HG03558 (cell line): ENCODE measurements around the gene COMMD7.
"Not testable (repeated sequence)": the region's sequence is repeated elsewhere in the genome, so short reads cannot be mapped to it uniquely, and the experiment has no call there.

Source experiments
- ATAC-seq: cut with Tn5 transposase; IDR thresholded peaks from one replicate; pipeline ENCODE4 v1.9.1; 2021; ENCODE audit warnings: moderate number of reproducible peaks; ENCODE audit not compliant: unreplicated experiment; ENCODE audit errors: extremely low read depth

The COMMD7 gene

DNA sequence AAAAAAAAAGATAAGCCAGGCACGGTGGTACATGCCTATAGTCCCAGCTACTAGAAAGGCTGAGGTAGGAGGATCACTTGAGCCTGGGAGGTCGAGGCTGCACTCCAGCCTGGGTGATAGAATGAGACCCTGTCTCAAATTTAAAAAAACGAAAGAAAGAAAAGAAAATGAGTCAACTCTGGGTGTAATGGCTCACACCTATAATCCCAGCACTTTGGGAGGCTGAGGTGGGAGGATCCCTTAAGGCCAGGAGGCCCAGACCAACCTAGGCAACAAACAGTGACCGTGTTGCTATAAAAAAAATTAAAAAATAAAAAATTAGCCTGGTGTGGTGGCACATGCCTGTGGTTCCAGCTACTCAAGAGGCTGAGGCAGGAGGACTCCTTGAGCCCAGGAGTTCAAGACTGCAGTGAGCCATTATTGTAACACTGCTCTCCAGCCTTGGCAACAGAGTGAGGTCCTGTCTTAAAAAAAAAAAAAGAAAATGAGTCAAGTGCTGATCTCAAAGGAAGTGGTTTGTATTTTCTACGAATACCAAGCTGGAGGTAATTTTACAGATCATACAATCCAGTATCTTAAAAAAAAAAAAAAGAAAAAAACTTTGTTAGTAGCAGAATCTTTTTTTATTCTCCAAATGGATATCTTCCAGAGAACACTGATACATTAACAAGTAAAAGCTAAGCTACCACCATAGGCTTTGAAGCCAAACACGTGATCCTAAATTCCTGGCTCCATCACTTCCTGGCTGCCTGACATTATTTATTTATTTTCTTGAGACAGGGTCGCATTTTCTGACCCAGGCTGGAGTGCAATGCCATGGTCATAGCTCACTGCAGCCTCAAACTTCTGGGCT is 5.7 kb downstream of the COMMD7 start:
- no peak for ATAC-seq

GRCh38 chr20:32731882-32732266 is 11.4 kb downstream of the COMMD7 start:
- ATAC-seq = no peak

DNA sequence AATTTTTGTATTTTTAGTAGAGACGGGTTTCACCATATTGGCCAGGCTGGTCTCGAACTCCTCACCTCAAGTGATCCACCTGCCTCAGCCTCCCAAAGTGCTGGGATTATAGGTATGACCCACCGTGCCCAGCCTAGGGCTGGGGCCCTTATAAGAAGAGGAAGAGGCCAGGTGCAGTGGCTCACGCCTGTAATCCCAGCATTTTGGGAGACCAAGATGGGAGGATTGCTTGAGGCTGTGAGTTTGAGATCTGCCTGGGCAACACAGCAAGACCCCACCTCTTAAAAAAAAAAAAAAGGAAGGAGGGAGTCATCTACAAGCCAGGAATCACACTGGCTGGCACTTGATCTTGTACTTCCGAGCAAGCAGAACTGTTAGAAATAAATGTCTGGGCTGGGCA is 13.9 kb downstream of the COMMD7 start:
- ATAC-seq = not testable (repeated sequence)

DNA sequence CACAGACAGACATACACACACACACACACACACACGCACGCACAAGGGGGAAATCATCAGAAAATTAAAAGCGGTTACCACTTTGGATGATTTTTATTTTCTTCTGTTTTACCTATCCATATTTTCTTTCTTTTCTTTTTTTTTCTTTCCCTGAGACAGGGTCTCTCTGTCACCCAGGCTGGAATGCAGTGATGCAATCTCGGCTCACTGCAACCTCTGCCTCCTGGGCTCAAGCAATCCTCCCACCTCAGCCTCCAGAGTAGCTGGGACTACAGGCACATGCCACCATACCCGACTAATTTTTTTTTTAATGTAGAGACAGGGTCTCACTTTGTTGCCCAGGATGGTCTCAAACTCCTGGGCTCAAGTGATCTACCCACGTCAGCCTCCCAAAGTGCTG is 14.8 kb downstream of the COMMD7 start:
- ATAC-seq = not testable (repeated sequence)

DNA sequence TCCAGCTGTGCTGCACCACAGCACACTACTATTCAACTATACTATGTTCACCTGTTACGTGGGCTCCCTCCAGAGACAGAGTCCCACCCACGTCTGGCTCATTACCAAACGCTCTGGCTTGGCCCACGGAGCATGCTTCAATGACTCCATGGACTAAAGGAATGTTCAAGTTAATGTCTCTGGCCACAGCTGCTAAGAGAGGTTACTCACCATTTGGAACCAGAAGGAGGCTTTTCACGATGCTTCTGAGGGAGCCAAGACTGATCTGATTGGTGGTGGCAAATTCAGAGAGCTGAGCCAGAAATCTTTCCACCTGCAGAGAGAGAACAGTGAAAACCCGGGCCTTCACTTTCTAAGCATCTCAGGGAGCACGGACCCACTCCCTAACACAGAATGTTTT is 15.6 kb downstream of the COMMD7 start:
- no peak for ATAC-seq

DNA sequence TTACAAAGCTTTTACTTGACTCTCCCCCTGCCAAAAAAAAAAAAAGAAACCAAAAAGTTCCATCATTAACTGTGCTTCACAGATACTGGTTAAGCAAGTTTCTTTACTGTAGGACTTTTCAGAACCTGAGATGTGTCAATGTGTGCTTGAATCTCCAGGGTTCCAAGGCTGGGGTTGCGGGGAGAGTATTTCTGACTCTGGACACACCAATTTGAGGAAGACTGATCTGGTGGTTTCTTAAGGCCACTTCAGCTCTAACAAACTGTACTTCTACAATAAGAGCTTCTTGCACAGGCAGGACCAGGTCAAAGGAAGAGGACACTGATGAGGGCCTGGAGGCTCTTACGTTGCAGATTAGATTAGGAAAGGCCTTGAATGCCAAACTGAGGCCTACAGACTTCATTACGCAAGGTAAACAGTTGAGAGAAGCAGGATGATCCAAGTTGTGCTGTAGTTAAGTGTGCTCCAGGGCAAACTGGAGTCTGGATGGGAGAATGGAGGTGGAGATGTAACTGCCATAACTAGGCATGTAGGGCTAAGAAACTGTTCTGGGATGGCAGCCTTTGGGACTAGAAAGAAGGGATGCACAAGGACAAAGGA is 24.4 kb downstream of the COMMD7 start:
- no peak for ATAC-seq

DNA sequence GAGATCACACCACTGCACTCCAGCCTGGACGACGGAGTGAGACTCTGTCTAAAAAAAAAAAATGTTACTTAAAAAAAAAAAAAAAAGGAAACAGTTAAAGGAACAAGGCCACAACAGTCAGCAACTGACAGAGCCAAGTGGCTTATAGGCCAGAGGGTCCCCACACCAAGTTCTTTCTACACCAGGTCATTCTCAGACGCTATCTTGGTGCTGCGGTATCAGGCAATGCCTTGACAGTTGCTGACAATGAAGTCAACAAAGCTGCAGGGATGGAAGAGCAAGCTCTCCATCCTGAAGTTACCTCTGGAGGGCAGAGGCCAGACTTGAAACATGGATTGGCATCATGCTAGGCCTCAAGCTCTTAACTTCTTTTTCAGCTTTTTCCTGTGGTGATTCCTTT is 31.9 kb downstream of the COMMD7 start:
- no peak for ATAC-seq

- no peak for ATAC-seq
Measured at GRCh38 chr20:32709632-32710121, 33.6 kb downstream of the COMMD7 start.

DNA sequence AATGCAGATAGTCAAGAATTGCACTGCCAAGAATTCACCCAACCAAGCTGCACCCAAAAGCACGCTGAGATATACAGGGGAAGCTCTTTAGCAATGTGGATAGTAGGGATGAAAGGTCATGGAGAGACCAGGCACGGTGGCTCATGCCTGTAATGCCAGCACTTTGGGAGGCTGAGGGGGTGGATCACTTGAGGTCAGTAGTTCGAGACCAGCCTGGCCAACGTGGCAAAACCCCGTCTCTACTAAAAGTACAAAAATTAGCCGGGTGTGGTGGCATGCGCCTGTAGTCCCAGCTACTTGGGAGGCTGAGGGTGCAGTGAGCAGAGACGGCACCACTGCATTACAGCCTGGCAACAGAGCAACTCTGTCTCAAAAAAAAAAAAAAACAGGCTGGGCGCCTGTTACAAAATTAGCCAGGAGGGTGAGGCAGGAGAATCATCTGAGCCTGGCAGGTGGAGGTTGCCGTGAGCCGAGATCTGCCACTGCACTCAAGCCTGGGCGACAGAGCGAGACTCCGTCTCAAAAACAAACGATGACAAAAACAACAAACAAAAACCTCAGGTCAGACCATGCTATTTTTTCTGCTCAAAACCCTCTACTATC is 34.1 kb downstream of the COMMD7 start:
- ATAC-seq = not testable (repeated sequence)

DNA sequence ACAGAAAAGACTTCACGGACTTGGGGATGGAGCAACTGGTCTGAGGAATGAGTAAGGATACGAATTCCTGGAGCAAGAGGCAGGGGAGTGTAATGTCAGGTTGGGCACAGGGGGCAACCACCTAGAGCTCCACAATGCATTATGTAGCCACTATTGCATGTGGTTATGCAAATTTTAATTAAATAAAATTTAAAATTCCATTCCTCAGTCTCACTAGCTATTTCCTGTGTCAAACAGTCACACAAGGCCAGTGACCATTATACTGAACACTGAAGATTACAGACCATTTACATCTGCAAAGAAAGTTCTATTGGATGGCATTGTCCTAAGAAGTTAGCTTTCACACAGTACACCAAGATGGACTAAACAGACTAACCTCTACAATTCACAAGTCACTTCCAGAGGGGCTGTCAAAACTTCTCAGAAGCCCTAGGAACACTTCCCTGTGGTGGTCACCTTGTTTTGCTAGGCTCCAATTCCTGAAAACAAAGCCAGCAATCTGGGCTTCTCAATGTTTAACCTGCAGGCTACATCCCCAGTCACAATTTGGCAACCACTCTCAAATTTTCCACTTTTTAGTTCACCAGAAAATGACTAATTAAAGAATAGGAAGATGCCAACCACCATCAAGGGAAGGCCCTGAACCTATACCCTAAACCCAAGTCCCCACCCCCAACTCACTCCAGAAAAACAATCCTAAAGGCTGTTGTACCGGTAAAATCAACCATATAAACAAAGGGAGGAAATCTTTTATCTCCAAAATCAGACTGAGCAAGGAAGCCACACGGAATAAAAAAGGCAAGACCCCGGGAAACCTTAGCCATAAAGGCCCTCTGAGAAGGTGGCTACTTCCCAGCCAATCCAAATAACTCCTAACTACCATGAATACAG is 35.3 kb downstream of the COMMD7 start:
- no peak for ATAC-seq

DNA sequence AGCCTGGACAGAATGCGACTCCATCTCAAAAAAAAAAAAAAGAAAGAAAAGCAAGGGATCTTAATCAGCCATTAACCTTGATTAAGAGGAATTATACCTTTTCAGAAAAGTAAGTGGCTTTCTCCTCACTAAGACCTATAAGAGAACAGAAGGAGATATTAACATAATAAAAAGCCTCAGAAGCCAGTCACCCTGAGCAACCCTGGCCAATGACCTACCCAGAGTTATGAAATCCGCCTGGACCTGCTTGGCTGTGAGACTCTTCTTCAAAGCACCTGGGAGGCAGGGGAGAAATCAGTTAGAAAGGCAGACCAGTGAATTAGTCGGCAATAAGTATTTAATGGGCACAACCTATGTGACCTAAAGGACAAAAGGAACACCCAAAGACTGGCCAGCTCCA is 36.8 kb downstream of the COMMD7 start:
- no peak for ATAC-seq

DNA sequence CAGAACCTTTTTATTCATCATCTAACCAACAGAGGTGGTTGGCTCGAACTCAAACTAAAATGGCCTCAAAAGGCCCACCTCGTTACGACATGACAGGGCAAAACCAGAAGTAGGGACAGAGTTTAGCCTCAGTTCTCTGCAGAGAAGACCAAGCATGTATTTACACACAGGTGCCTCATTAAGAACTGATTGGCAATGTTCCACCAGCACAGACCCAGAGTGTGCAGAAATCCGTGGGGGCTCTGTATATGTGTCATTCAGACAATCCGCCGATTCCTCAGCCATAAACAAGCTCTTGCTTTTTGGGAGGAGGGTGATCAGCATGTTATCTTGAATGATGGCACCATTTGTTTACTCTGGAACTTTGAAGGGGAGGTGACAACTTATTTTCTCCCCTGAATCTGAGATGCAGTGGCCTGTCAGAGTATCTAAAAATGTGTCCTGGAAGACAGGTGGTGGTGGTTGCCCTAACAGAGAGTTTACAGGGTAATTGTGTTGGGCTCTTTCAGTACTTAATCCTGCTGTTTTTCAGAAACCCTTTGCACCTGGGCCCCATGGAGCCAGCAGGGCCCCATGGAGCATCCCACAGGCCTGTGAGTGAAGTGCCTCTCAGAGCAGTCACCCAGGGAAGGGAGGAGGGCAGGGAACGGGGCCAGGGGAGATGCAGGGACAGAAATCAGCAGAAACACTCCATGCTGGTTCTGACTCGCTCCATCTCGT is 40.4 kb downstream of the COMMD7 start:
- ATAC-seq = no peak

GRCh38 chr20:32697608-32698007 is 45.7 kb downstream of the COMMD7 start:
- no peak for ATAC-seq

DNA sequence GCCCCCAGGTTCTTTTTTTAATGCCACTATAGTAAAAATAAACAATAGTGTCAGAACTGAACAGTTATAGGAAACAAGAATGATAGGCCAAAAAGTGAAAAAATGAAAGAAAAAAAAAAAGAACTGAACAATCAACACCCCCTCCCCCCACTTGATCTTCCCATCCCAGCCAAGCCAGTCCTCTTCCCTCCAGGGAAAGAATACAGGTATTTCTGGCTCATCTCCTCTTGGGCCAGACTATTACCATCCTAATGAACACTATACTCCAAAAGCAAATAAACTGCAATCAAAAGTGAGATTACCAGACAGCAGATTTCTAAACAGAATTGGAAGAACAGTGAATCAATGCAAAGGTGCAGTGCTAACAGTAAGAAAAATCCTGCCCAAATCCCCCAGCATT is 48.2 kb downstream of the COMMD7 start:
- ATAC-seq = no peak

- ATAC-seq = not testable (repeated sequence)
Measured at GRCh38 chr20:32688966-32689365, 54.3 kb downstream of the COMMD7 start.

DNA sequence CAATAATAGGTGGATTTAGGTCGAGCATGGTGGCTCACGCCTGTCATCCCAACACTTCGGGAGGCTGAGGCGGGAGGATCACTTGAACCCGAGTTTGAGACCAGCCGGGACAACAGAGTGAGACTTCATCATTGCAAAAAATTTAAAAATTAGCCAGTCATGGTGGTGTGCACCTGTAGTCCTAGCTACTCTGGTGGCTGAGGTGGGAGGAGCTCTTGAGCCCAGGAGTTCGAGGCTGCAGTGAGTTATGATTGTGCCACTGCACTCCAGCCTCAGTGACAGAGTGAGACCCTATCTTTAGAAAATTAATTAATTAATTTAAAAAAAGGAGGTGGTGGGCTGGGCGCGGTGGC is 56.1 kb downstream of the COMMD7 start:
- ATAC-seq = no peak

DNA sequence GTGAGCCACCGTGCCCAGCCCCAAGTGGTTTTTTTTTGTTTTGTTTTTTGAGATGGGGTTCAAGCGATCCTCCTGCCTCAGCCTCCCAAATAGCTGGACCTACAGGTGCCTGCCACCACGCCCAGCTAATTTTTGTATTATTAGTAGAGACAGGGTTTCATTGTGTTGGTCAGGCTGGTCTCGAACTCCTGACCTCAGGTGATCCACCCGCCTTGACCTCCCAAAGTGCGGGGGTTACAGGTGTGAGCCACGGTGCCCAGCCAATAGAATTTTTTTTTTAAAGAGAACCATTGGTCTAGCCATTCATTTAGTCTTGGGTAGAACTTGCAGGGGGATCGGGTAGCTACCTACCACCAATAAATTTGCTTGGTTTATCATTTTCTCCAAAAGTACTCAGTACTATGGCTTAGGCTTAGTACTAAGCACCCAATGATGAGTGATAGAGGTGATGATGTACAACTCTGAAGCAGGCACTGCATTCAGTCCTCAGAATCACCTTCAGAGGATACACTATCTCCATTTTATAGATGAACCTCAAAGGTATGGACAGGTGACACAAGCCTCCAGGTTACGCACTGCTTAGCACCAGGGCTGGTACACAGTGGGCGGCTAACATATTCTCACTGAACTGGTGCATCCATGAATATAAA is 56.6 kb downstream of the COMMD7 start:
- ATAC-seq = no peak

DNA sequence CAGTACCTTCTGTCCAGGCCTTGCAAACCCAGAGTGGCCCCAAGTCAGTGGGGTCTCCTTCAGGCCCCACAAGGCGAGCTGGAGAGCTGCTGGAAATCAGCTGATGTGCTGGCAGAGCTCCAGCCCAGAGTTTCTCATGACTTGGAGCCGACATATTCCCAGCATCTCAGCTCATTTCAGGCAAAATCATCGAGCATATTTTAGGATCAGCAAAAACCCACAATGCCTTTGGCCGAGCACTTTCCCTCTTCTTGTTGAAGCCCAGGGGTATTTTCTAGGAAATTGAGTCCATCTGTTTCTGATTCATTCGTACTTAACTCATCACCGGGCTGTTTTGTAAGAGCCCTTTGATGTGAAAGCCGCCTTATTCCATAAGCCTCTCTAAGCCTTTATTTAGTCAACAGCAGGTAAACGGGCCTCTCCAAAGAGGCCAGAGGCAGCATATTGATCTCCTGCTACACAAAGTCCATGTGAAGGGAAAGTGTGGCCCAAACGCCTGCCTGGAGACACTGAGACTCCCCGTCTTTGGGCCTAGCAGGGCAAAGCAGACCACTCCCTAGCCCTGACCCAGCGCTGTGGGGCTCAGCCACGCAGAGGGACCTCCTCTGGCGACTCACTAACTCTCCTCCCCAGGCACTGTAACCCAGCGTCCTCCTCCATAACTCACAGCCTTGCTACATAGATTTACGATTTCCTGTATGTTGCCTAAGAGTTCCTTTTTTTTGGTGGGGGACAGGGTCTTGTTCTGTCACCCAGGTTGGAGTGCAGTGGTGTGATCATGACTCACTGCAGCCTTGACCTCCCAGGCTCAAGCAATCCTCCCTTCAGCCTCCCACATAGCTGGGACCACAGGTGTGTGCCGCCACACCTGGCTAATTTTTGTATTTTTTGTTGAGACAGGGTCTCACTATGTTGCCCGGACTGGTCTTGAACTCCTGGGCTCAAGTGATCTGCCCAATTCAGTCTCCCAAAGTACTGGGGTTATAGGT is 57.4 kb downstream of the COMMD7 start:
- no peak for ATAC-seq
